KMS-11 (cell line): Measurements from ENCODE around the gene VSIR.

Experiments
- H2AFZ ChIP-seq: fragments of 200-600 bp; sonication (generic); 2 replicates; pipeline ENCODE4 v1.6.1; 2016; ENCODE audit warnings: antibody characterized with exemption, mixed run types, low read depth
- H3K27ac ChIP-seq: fragments of 200-600 bp; sonication (generic); 2 replicates; pipeline ENCODE4 v1.6.1; 2016; ENCODE audit warnings: mild to moderate bottlenecking, mixed run types
- H3K27me3 ChIP-seq: fragments of 200-600 bp; sonication (generic); 2 replicates; pipeline ENCODE4 v1.6.1; 2017; ENCODE audit warnings: mild to moderate bottlenecking, low read depth, mixed run types, moderate library complexity; ENCODE audit not compliant: insufficient read depth
- H3K36me3 ChIP-seq: fragments of 200-600 bp; sonication (generic); 2 replicates; pipeline ENCODE4 v1.6.1; 2017; ENCODE audit warnings: mild to moderate bottlenecking, mixed run types; ENCODE audit not compliant: insufficient read depth
- H3K4me1 ChIP-seq: fragments of 200-600 bp; sonication (generic); 2 replicates; pipeline ENCODE4 v1.6.1; 2016; ENCODE audit warnings: mild to moderate bottlenecking, low read depth, mixed run types; ENCODE audit not compliant: poor library complexity, severe bottlenecking
- H3K4me2 ChIP-seq: fragments of 200-600 bp; sonication (generic); 2 replicates; pipeline ENCODE4 v1.7.0; 2016; ENCODE audit warnings: mild to moderate bottlenecking, mixed run types
- H3K4me3 ChIP-seq: fragments of 200-600 bp; sonication (generic); IDR thresholded peaks from 2 replicates; pipeline ENCODE4 v1.6.1; 2017; ENCODE audit warnings: low read depth, low read length, mixed read lengths; ENCODE audit not compliant: insufficient read depth
- H3K79me2 ChIP-seq: fragments of 200-600 bp; sonication (generic); 2 replicates; pipeline ENCODE4 v1.6.1; 2016; ENCODE audit warnings: low read depth, mixed run types; ENCODE audit not compliant: insufficient read depth
- H3K9ac ChIP-seq: fragments of 200-600 bp; sonication (generic); 2 replicates; pipeline ENCODE4 v1.6.1; 2016; ENCODE audit warnings: mild to moderate bottlenecking, mixed run types
- H4K20me1 ChIP-seq: fragments of 200-600 bp; sonication (generic); 2 replicates; pipeline ENCODE4 v1.6.1; 2016; ENCODE audit warnings: mild to moderate bottlenecking, mixed run types; ENCODE audit not compliant: insufficient read depth
- TF ChIP-seq, protein P1 (sequence below): fragments of 200-600 bp; sonication (generic); conservative IDR thresholded peaks from 2 replicates; pipeline ENCODE4 v1.6.1; 2017; ENCODE audit warnings: low read depth, mild to moderate bottlenecking, antibody characterized with exemption, low read length, moderate library complexity, mixed read lengths

The VSIR gene

DNA sequence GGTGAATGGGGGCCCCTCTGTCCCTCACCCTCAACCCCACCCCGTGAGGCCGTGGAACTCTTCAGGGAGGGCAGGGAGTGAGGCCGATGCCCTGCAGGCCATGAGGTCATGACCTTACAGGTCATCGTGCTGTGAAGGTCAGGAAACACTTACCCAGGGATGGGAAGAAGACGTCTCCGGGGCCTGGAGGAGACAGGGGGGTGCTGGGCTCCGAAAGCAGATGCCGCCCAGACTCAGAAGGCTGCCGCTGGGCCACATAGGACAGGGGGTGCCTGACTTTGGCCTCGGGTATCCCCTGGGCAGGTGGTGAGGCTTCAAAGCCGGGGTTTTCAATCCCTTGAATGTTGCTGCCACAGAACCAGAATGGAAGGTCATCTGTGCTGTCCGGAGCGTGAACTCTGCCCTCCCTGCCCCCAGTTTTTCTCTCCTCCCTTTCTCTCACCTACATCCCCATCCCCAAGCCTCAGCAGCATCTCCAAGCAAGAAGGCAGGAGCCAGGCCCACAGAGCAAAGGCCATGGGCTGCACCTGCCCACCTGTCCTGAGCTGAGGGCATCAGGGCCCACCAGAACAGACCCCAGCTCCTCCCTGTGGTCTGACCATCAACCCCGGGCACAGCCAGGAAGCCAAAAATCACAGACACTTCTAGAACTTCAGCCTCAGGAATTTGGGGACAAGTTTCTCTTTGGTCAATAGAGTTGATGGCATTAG lies 21.6 kb downstream of the VSIR start:
- H3K4me3 ChIP-seq = no peak overlapping the region
- H2AFZ ChIP-seq = no peak overlapping the region
- no peak overlapping the region for H3K27ac ChIP-seq
- peaks cover 32% of the 10 kb centered on the region for H3K27me3 ChIP-seq
- H3K9ac ChIP-seq = no peak overlapping the region
- no peak overlapping the region for H3K4me2 ChIP-seq
- no peaks in the 10 kb centered on the region for H3K36me3 ChIP-seq
- H3K4me1 ChIP-seq = no peaks in the 10 kb centered on the region
- TF ChIP-seq, protein P1, sequence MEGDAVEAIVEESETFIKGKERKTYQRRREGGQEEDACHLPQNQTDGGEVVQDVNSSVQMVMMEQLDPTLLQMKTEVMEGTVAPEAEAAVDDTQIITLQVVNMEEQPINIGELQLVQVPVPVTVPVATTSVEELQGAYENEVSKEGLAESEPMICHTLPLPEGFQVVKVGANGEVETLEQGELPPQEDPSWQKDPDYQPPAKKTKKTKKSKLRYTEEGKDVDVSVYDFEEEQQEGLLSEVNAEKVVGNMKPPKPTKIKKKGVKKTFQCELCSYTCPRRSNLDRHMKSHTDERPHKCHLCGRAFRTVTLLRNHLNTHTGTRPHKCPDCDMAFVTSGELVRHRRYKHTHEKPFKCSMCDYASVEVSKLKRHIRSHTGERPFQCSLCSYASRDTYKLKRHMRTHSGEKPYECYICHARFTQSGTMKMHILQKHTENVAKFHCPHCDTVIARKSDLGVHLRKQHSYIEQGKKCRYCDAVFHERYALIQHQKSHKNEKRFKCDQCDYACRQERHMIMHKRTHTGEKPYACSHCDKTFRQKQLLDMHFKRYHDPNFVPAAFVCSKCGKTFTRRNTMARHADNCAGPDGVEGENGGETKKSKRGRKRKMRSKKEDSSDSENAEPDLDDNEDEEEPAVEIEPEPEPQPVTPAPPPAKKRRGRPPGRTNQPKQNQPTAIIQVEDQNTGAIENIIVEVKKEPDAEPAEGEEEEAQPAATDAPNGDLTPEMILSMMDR = no peak
- H3K79me2 ChIP-seq = no peaks in the 10 kb centered on the region
- no peaks in the 10 kb centered on the region for H4K20me1 ChIP-seq

DNA sequence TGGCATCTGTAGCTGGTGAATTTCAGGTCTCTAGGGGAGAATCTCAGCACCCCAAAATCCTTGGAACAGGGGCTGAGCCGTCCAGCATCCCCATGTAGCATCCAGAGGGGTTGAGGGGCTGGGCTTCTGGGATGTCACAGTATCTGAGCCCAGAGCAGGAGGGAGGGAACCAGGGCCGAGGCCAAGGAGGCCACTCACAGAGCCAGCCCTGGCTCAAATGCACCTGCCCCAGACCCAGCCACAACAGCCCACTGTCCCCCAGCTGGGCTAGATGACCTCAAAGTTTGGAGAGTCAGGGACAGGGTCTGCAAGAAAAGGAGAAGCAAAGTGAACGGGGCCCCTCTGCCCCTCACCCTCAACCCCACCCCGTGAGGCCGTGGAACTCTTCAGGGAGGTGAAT lies 22.3 kb downstream of the VSIR start:
- H3K9ac ChIP-seq = no peak overlapping the region
- H3K4me1 ChIP-seq = no peaks in the 10 kb centered on the region
- H3K79me2 ChIP-seq = no peaks in the 10 kb centered on the region
- no peak overlapping the region for H3K4me2 ChIP-seq
- no peak overlapping the region for H3K4me3 ChIP-seq
- no peaks in the 10 kb centered on the region for H3K36me3 ChIP-seq
- TF ChIP-seq, protein P1 = no peak
- peaks cover 25% of the 10 kb centered on the region; the same call in 1 of the 2 replicates for H3K27me3 ChIP-seq
- H4K20me1 ChIP-seq = no peaks in the 10 kb centered on the region
- no peak overlapping the region for H2AFZ ChIP-seq
- no peak overlapping the region for H3K27ac ChIP-seq

- H3K27me3 ChIP-seq = peaks cover 18% of the 10 kb centered on the region; the same call in 1 of the 2 replicates
- H3K79me2 ChIP-seq = no peaks in the 10 kb centered on the region
- no peaks in the 10 kb centered on the region for H4K20me1 ChIP-seq
- no peak overlapping the region for H2AFZ ChIP-seq
- no peak overlapping the region for H3K27ac ChIP-seq
- no peak overlapping the region for H3K9ac ChIP-seq
- no peaks in the 10 kb centered on the region for H3K4me1 ChIP-seq
- TF ChIP-seq, protein P1 = no peak
- no peak overlapping the region for H3K4me2 ChIP-seq
- no peak overlapping the region for H3K4me3 ChIP-seq
- H3K36me3 ChIP-seq = no peaks in the 10 kb centered on the region
Observed at GRCh38 chr10:71750124-71750841, 23.0 kb downstream of the VSIR start.

DNA sequence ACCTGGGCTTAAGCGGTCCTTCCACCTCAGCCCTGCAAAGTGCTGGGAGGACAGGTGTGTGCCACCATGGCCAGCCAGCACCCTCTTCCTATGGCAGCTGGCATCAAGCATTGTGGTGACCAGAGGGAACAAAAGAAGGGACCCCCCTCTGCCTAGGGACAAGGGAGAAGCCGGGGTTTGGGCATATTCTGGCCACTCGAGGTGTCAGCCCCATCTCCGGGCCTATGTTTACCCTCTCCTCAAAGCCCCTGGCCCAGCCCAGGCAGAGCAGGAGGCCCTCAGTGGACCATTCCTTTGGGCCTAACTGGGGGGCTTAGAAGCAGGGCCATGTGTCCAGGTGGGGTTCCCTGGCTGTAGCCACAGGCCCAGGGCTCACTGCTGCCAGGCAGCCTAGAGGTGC lies 23.9 kb downstream of the VSIR start:
- no peak overlapping the region for H3K4me2 ChIP-seq
- TF ChIP-seq, protein P1 = no peak

More for the DNA sequence above, 23.9 kb downstream of the VSIR start:
- no peak overlapping the region for H3K9ac ChIP-seq
- no peak overlapping the region for H3K4me3 ChIP-seq
- H3K79me2 ChIP-seq = no peaks in the 10 kb centered on the region
- H3K36me3 ChIP-seq = no peaks in the 10 kb centered on the region
- no peaks in the 10 kb centered on the region for H4K20me1 ChIP-seq
- no peaks in the 10 kb centered on the region for H3K4me1 ChIP-seq
- H3K27me3 ChIP-seq = peaks cover 10% of the 10 kb centered on the region; the same call in 1 of the 2 replicates
- no peak overlapping the region for H2AFZ ChIP-seq
- no peak overlapping the region for H3K27ac ChIP-seq
